Skeletal muscle cell (primary cell): ENCODE data around the gene PIGQ.

Experiments used
- DNase-seq: peaks from one replicate; pipeline ENCODE4 v3.0.0-alpha.2; 2010; ENCODE audit warnings: low read depth
- H3K4me3 ChIP-seq: 2 replicates; pipeline ENCODE4 v1.5.1; 2011; ENCODE audit warnings: low read depth, mild to moderate bottlenecking, control low read depth, low read length, moderate library complexity

PIGQ gene

DNA sequence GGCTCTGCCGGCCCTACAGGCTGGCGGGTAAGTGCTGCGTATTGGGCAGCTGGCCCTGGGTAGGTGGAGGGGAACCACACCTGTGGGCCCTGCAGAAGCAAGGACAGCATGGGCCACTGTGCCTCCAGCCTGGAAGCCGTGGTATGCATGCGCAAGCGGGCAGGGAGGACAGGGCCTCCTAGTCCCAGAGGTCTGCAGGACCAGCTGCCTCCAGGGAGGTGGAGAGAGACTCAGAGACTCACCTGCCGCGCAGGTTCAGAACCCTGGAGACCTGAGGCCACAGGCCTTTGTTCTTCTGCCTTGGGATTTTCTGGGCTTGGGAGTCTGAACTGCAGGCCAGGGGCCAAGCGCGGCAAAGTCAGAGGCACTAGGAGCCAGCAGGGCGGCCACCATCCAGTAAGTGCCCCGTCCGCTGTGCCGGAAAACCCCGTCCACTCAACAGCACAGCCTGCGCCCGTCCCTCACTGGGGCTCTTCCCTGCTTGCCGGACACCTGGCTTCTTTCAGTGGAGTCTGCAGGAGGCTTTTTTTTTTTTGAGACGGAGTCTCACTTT lies 11.3 kb downstream of the PIGQ start:
- no peak for DNase-seq
- H3K4me3 ChIP-seq = no peak overlapping the region

- H3K4me3 ChIP-seq = no peak overlapping the region
- no peak for DNase-seq
Measured at GRCh38 chr16:582218-582613, 12.4 kb downstream of the PIGQ start.

GRCh38 chr16:582614-583331 lies 13.0 kb downstream of the PIGQ start:
- no peak overlapping the region for H3K4me3 ChIP-seq

DNA sequence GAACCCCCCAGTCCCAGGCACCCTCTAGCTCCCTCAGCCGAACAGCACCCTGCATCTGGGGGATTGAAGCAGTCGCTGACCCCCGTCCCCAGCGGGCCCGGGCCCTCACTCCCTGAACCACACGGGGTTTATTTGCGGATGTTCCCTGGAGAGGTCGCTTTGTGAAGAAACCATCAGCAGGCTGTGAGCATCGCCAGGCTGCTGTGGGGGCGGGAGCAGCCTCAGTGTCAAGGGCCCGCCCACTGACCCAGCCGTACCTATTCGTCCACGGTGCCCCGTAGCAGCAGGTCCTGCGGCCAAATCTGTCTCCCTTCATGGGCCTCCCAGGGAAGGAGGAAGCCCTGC lies 13.7 kb downstream of the PIGQ start:
- no peak for DNase-seq
- H3K4me3 ChIP-seq = no peak overlapping the region

More at GRCh38 chr16:582614-583331, 13.0 kb downstream of the PIGQ start:
- DNase-seq = no peak

DNA sequence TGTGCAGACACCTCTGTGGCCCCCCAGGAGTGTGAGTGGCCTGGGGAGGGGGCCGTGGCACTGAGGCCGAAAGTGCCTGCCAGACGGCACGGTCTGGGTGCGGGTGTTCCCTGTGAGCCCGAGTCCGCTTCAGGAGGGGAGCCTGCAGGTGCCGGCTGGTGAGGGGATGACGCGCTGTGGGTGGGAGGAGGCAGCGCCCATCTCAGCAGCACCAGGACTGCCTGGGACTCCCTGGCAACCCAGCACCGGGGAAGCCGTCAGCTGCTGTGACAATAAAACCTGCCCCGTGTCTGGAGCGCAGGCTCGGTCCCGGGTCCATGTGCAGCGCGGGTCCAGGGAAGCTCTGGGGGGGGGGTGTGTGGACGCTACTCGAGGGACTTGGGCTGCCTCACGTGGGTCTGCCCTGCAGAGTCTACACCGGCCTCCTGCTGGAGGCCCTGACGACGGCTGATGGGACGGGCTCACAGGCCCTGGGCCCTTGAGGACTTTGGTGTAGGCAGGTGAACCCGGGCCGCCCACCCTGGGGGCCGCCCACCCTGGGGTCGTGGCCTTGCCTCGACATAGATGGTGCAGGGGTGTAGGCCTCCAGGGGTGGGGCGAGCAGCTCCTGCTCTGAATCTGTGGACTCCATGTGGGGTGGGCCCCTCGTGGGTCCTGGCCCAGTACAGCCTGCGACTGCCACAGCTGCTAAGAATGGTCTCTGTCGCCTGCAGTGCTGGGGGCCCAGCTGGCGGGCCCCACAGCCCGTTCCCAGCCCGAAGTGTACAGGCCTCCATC lies 14.2 kb downstream of the PIGQ start:
- DNase-seq = no peak

GRCh38 chr16:585351-585750 lies 15.6 kb downstream of the PIGQ start:
- no peak for DNase-seq
- no peak overlapping the region for H3K4me3 ChIP-seq

More for the DNA sequence above, 14.2 kb downstream of the PIGQ start:
- H3K4me3 ChIP-seq = no peak overlapping the region

DNA sequence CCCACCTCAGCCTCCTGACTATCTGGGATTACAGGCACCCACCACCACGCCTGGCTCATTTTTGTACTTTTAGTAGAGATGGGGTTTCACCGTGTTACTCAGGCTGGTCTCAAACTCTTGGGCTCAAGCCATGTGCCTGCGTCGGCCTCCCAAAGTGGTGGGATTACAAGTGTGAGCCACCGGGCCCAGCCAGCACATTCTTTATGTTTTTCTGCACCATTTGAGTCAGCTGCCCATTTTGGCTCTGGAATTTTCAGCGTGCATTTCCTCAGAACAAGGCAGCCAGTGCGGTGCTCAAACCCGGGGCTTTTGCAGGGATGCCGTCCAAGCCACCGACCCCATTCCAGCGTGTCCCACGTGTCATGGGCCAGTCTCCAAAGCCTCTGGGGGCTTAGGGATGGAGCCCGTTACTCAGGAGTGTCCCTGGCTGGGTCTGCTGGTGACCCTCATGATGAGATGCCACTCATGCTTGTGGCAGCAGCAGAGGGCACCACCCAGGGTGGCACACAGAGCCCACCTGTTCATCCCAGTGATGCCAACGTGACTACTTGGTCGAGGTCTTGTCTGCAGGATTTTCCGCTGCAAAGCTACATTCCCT lies 16.4 kb downstream of the PIGQ start:
- H3K4me3 ChIP-seq = no peak overlapping the region
- no peak for DNase-seq

DNA sequence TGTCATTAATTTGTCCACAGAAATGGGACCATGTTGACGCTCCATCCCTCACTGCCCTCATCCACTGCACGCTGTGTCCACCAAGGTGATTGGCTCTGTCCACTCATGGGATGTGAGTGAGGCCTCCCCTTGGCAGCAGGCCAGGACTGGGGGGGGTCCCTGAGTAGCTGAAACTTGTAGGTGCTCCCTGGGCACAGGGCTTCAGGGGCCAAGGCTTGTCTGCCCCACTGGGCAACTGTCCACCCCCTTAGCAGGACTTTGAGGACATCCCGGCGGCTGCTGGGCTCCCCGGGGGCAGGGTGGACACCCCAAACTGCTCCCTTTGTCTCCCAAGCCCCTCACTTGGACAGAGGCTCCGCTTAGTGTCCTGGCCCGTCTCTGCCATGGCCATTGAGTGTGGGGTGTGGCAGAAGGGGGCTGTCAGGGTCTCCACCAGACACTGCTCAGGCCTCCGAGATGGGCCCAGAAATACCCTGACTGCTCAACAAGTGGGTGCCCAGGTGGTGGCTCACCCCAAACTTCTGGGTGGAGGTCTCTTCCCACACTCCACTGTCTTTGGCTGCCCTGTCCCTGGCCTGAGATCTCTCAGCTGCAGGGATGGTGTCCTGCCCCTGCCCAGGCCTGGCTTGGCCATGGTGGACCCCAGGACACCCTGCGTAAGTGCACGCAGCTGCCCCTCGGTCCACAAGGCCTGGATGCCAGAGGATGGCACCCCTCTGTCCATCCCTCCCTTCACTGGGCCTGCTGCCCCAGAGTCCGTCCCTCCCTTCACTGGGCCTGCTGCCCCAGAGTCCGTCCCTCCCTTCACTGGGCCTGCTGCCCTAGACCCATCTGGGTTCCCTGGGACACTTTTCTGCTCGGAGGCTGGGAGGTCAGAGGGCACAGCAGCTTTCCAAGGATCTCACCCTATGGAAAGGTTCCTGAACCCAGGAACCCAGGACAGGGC lies 17.1 kb downstream of the PIGQ start:
- no peak for DNase-seq
- H3K4me3 ChIP-seq = no peak overlapping the region

DNA sequence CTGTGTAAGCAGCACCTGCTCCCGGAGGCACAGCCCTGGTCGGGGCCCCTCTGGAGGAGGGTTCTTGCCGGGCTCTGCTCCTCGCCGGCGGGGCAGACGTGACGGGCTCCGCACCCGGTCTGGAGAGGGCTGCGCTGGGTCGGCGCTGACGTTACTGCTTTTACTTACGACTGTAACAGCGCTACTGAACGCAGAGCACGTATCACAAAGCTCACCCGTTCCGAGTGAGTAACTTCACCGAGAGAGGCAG lies 18.8 kb downstream of the PIGQ start:
- peak overlapping the region; percentile 82 for H3K4me3 ChIP-seq
- DNase-seq = no peak

DNA sequence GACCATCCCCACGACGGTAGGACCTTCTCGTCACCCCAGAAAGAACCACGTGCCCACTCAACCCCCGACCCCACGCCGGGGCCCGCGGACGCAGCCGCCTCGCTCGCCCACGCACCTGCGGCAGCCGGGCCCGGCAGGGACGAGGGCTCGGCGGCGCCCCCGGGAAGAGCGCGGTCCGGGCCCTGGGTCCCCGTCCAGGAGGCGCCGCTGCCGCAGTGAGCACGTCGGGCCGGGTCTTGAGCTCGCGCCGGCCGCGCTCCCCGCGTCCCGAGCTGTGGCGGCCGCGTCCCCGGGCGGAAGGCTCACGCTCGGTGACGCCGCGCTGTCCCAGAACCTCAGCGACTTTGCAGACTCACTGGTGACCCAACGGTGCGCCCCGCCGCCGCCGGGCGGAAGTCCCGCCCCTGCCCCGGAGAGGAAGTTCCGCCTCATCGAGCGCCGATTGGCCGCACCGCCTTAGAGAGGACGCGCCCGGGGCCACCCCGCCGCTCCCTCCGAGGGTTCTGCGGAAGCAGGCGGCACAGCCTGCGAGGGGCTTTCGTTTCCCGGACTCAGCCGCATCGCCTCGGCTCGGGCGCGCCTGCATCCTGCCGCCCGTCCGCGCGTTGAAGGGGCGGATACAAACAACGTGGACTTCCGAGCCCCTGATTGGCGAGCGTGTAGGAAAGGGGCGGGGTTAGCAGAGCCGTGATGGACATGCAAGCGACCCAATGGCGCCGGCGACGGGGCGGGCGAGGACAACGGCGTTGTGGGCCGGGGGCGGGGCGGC lies 19.3 kb downstream of the PIGQ start:
- DNase-seq = peak; percentile 82
- H3K4me3 ChIP-seq = peak overlapping the region; percentile 82

GRCh38 chr16:589658-590187 lies 20.0 kb downstream of the PIGQ start, which contains the start of gene RAB40C:
RAB40C (plus strand) TSS chr16:590066; CDS start chr16:590292, 226 bp downstream.
- peak; percentile 91 for DNase-seq
- peak within 1 kb of the TSS; percentile 91 for H3K4me3 ChIP-seq

GRCh38 chr16:590188-590814 lies 20.5 kb downstream of the PIGQ start:
- peak overlapping the region; percentile 91 for H3K4me3 ChIP-seq
- DNase-seq = no peak

DNA sequence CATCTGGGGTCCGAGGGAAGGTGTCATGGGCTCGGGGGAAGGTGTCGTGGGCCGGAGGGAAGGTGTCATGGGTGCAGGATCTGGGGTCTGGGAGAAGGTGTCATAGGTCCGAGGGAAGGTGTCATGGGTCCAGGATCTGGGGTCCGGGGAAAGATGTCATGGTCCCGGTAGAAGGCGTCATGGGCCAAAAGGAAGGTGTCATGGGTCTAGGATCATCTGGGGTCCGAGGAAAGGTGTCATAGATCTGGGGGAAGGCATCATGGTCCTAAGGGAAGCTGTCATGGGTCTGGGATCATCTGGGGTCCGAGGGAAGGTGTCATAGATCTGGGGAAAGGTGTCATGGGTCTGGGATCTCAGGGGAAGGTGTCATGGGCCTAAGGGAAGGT lies 21.0 kb downstream of the PIGQ start:
- no peak for DNase-seq
- H3K4me3 ChIP-seq = peak overlapping the region; percentile 91

DNA sequence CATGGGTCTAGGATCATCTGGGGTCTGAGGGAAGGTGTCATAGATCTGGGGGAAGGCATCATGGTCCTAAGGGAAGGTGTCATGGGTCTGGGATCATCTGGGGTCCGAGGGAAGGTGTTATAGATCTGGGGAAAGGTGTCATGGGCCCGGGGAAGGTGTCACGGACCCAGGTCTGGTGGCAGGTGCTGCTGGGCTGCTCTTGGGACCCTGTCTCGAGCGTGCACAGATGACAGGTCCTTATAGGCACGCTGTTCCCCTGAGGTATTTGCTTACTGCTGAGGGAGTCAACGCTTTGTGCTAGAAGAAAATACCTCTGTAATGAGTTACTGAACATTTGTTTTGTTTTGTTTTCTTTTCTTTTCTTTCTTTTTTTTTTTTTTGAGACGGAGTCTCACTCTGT lies 21.5 kb downstream of the PIGQ start:
- no peak for DNase-seq
- H3K4me3 ChIP-seq = peak overlapping the region; percentile 91

GRCh38 chr16:591892-592517 lies 22.2 kb downstream of the PIGQ start:
- no peak for DNase-seq
- no peak overlapping the region for H3K4me3 ChIP-seq

- H3K4me3 ChIP-seq = no peak overlapping the region
Measured at GRCh38 chr16:592518-593306, 22.9 kb downstream of the PIGQ start.

DNA sequence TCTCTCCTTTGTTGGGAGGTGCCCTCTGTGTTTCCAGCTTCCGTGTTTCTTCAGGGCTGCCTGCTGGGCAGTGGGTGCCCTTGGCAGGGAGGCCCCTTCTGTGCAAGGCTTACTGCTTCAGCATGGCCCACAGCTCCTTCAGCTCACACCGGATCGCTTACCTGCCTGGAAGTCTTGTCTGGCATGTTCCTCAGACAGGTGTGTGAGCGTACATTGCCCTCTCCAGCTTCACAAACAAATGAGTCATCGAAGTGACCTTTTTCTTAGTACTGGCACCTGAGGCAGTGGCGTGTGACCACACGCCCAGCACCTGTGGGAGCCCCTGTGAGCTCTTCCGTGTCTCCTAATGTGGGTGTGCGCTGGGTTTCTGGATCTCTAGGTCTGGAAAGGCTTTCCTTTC lies 23.6 kb downstream of the PIGQ start:
- no peak overlapping the region for H3K4me3 ChIP-seq
- no peak for DNase-seq

More at GRCh38 chr16:592518-593306, 22.9 kb downstream of the PIGQ start:
- DNase-seq = no peak
